Liver (tissue), 9 donors: ENCODE results near the gene ZNF14. TPM values are rescaled to one million over a fixed set of nuclear protein-coding genes. Genes with fewer than 3 reads are reported as not detected.

ENCODE experiments used
- DNase-seq: peaks from one replicate; pipeline ENCODE4 v3.0.0-alpha.2; 2017; ENCODE audit warnings: low spot score
- H3K27ac ChIP-seq, 2 donors: one replicate each; pipeline ENCODE4 v1.7.0; 2013; ENCODE audit warnings: inconsistent platforms in 2 of 2, low read length in 2 of 2, control low read depth in 1 of 2, low read depth in 1 of 2, mild to moderate bottlenecking in 1 of 2
- H3K27me3 ChIP-seq, 4 donors: one replicate each; pipeline versions ENCODE4 v1.6.1 to v1.7.0; 2013; ENCODE audit warnings: low read length in 3 of 4, inconsistent platforms in 1 of 4, mild to moderate bottlenecking in 1 of 4, moderate library complexity in 1 of 4; ENCODE audit not compliant: control insufficient read depth in 4 of 4, insufficient read depth in 4 of 4
- H3K36me3 ChIP-seq, 4 donors: one replicate each; pipeline versions ENCODE4 v1.6.1 to v1.7.0; 2013; ENCODE audit warnings: low read length in 3 of 4, mild to moderate bottlenecking in 3 of 4, low read depth in 1 of 4, moderate library complexity in 1 of 4; ENCODE audit not compliant: control insufficient read depth in 4 of 4, insufficient read depth in 3 of 4
- H3K4me1 ChIP-seq, 4 donors: one replicate each; pipeline versions ENCODE4 v1.6.1 to v1.7.0; 2013; ENCODE audit warnings: low read length in 3 of 4, mild to moderate bottlenecking in 3 of 4, moderate library complexity in 1 of 4; ENCODE audit not compliant: control insufficient read depth in 4 of 4, insufficient read depth in 4 of 4
- H3K4me3 ChIP-seq, 3 donors: one replicate each; pipeline versions ENCODE4 v1.6.1 to v1.7.0; 2013; ENCODE audit warnings: low read length in 3 of 3, control low read depth in 1 of 3, low read depth in 1 of 3, mild to moderate bottlenecking in 1 of 3
- H3K9ac ChIP-seq, 2 donors: one replicate each; pipeline ENCODE4 v1.7.0; 2013; ENCODE audit warnings: low read length in 2 of 2, mild to moderate bottlenecking in 2 of 2, moderate library complexity in 2 of 2, control low read depth in 1 of 2, low read depth in 1 of 2
- H3K9me3 ChIP-seq, 4 donors: one replicate each; pipeline versions ENCODE4 v1.6.1 to v1.7.0; 2013; ENCODE audit warnings: low read length in 3 of 4; ENCODE audit not compliant: control insufficient read depth in 4 of 4
- CTCF ChIP-seq: fragments of 150-350 bp; IDR thresholded peaks from 2 replicates; pipeline ENCODE4 v1.5.1; 2017; ENCODE audit warnings: improper control_type of control experiment, low read depth, low read length; ENCODE audit not compliant: missing input control
- EGR1 ChIP-seq, 2 donors: IDR thresholded peaks; 2 replicates each; pipeline ENCODE4 v1.6.1; 2016 to 2018; ENCODE audit warnings: antibody characterized with exemption in 2 of 2, low read depth in 2 of 2
- FOXA1 ChIP-seq: IDR thresholded peaks from 2 replicates; pipeline ENCODE4 v1.6.1; 2016; ENCODE audit warnings: antibody characterized with exemption
- FOXA2 ChIP-seq: IDR thresholded peaks from 2 replicates; pipeline ENCODE4 v1.6.1; 2016; ENCODE audit warnings: antibody characterized with exemption
- GABPA ChIP-seq, 2 donors: IDR thresholded peaks in 1 of 2; conservative IDR thresholded peaks in 1 of 2; 2 replicates each; pipeline ENCODE4 v1.6.1; 2016; ENCODE audit warnings: antibody characterized with exemption in 2 of 2, mild to moderate bottlenecking in 1 of 2, moderate library complexity in 1 of 2
- HNF4G ChIP-seq: IDR thresholded peaks from 2 replicates; pipeline ENCODE4 v1.6.1; 2016; ENCODE audit warnings: antibody characterized with exemption
- MAX ChIP-seq: IDR thresholded peaks from 2 replicates; pipeline ENCODE4 v1.6.1; 2016; ENCODE audit warnings: antibody characterized with exemption
- NR2F2 ChIP-seq: IDR thresholded peaks from 2 replicates; pipeline ENCODE4 v1.6.1; 2016; ENCODE audit warnings: antibody characterized with exemption
- RAD21 ChIP-seq, 2 donors: IDR thresholded peaks; 2 replicates each; pipeline ENCODE4 v1.6.1; 2016; ENCODE audit warnings: antibody characterized with exemption in 2 of 2, mild to moderate bottlenecking in 2 of 2
- RXRA ChIP-seq, 2 donors: IDR thresholded peaks; 2 replicates each; pipeline ENCODE4 v1.6.1; 2017 to 2018; ENCODE audit warnings: antibody characterized with exemption in 2 of 2, mild to moderate bottlenecking in 1 of 2
- SP1 ChIP-seq: IDR thresholded peaks from 2 replicates; pipeline ENCODE4 v1.6.1; 2018; ENCODE audit warnings: antibody characterized with exemption, mild to moderate bottlenecking
- YY1 ChIP-seq: IDR thresholded peaks from 2 replicates; pipeline ENCODE4 v1.6.1; 2016; ENCODE audit warnings: antibody characterized with exemption, mild to moderate bottlenecking
- ZBTB33 ChIP-seq: IDR thresholded peaks from 2 replicates; pipeline ENCODE4 v1.6.1; 2016; ENCODE audit warnings: antibody characterized with exemption
- WGBS: extraction: QIAGEN DNeasy Blood & Tissue Kit; methylation state at CpG from one replicate; pipeline ENCODE4 v1.1.7; 2013; 5-methylcytosine and 5-hydroxymethylcytosine counted together
- polyA plus RNA-seq, 2 donors: library from polyadenylated mRNA; stranded (reverse) in 1 of 2; unstranded in 1 of 2; fragments of 200-250 nt in 1 of 2; fragments of >200 nt in 1 of 2; fragmentation: Nextera tagmentation in 1 of 2; extraction: Ambion mirVana in 1 of 2; gene quantifications; one replicate each; pipeline versions ENCODE4 v1.2.1 to v1.2.3, GENCODE V29; 2013 to 2015
- total RNA-seq, 2 donors: library from RNA; depleted of rRNA; stranded (reverse); fragments of >200 nt; gene quantifications; one replicate each; pipeline ENCODE4 v1.2.3, GENCODE V29; 2014
- donor health status: healthy.
- donor health status: healthy.
- donor health status: healthy.
- donor health status: healthy.
- donor health status: healthy.

Gene ZNF14
- total and polyA plus RNA-seq, 4 donors = 0.28 to 2.6 (median 0.90) TPM

GRCh38 chr19:19747357-19748220, 14.7 kb upstream of the ZNF14 start:
- Histone ChIP-seq H3K27ac (no peak overlapping the region), H3K27me3 (no peaks in the 10 kb centered on the region), H3K36me3 (no peaks in the 10 kb centered on the region), H3K4me3 (no peak overlapping the region), H3K9me3 (peaks cover 0 to 21% (median 7%) of the 10 kb centered on the region in 4 donors), H3K9ac (no peak overlapping the region), H3K4me1 (no peaks in the 10 kb centered on the region)
- no peak for DNase-seq
- TF ChIP-seq NR2F2 (no peak), FOXA2 (no peak), CTCF (no peak), FOXA1 (no peak), GABPA (IDR thresholded peaks at IDR 0.05 in 1 of 2, conservative IDR thresholded peaks at IDR 0.05 in 1 of 2) (no peak), HNF4G (no peak), ZBTB33 (no peak), RAD21 (IDR thresholded peaks at IDR 0.05) (no peak), RXRA (IDR thresholded peaks at IDR 0.05) (no peak), MAX (no peak), SP1 (no peak), YY1 (no peak)
- 83% methylated on average over 13 of the region's 13 CpGs for WGBS

- WGBS = 62% methylated on average over 15 of the region's 15 CpGs
Measured at GRCh38 chr19:19746286-19747213, 13.6 kb upstream of the ZNF14 start.

More at GRCh38 chr19:19746286-19747213, 13.6 kb upstream of the ZNF14 start:
- Histone ChIP-seq H3K9me3 (peaks cover 2 to 24% (median 7%) of the 10 kb centered on the region in 4 donors), H3K36me3 (no peaks in the 10 kb centered on the region), H3K4me3 (no peak overlapping the region), H3K9ac (no peak overlapping the region), H3K4me1 (no peaks in the 10 kb centered on the region), H3K27me3 (no peaks in the 10 kb centered on the region), H3K27ac (no peak overlapping the region)
- DNase-seq = no peak
- TF ChIP-seq RAD21 (IDR thresholded peaks at IDR 0.05) = no peak
- no peak for TF ChIP-seq EGR1 (IDR thresholded peaks at IDR 0.05; ENCODE audit: low read depth in 2 of 2)
